ENCODE measurements around the gene C11orf54.

GRCh38 chr11:93801366-93801765, 59.9 kb downstream of the C11orf54 start:
- TF ChIP-seq GATA3 (IDR thresholded peaks at IDR 0.05; ENCODE audit: low read depth, low read length) (no peak), GATA2 (IDR thresholded peaks at IDR 0.05; ENCODE audit: low read depth, low read length) (no peak)

Data from SH-SY5Y (cell line).